DND-41 (cell line): ENCODE measurements around the gene SOAT2.

Source experiments
- ATAC-seq: fragments of 200-7000 bp; cut with Tn5 transposase; 3 replicates; pipeline ENCODE4 v1.9.1; 2021; ENCODE audit warnings: low read depth; ENCODE audit not compliant: insufficient read depth
- DNase-seq: peaks from one replicate; pipeline ENCODE4 v3.0.0-alpha.2; 2020
- H2AFZ ChIP-seq: 2 replicates; pipeline ENCODE4 v1.6.0; 2012; ENCODE audit warnings: low read depth, low read length
- H3K27ac ChIP-seq: 2 replicates; pipeline ENCODE4 v1.5.1; 2012; ENCODE audit warnings: low read length, inconsistent platforms
- H3K27me3 ChIP-seq: fragments of 200-600 bp; sonication (generic); 2 replicates; pipeline ENCODE4 v1.6.0; 2012; ENCODE audit warnings: low read length, mild to moderate bottlenecking, inconsistent platforms; ENCODE audit not compliant: insufficient read depth, poor library complexity
- H3K36me3 ChIP-seq: 2 replicates; pipeline ENCODE4 v1.5.1; 2012; ENCODE audit warnings: low read length, inconsistent platforms; ENCODE audit not compliant: insufficient read depth
- H3K4me1 ChIP-seq: 2 replicates; pipeline ENCODE4 v1.5.1; 2012; ENCODE audit warnings: mild to moderate bottlenecking, low read length; ENCODE audit not compliant: insufficient read depth
- H3K4me2 ChIP-seq: 2 replicates; pipeline ENCODE4 v1.6.0; 2012; ENCODE audit warnings: mild to moderate bottlenecking, moderate library complexity, low read length, inconsistent platforms; ENCODE audit not compliant: insufficient read depth
- H3K4me3 ChIP-seq, 2 experiments: fragments of 200-600 bp in 1 of 2; shearing (Covaris generic) in 1 of 2; 2 replicates each; pipeline ENCODE4 v1.5.1; 2012 to 2016; ENCODE audit warnings: inconsistent platforms in 2 of 2, low read length in 2 of 2, mild to moderate bottlenecking in 2 of 2, low read depth in 1 of 2, moderate library complexity in 1 of 2
- H3K79me2 ChIP-seq: 2 replicates; pipeline ENCODE4 v1.6.0; 2012; ENCODE audit warnings: low read length, inconsistent platforms; ENCODE audit not compliant: insufficient read depth
- H3K9ac ChIP-seq: 2 replicates; pipeline ENCODE4 v1.6.0; 2012; ENCODE audit warnings: low read depth, mild to moderate bottlenecking, inconsistent platforms, low read length, moderate library complexity
- H3K9me3 ChIP-seq: 2 replicates; pipeline ENCODE4 v1.5.1; 2012; ENCODE audit warnings: low read length, moderate library complexity, mild to moderate bottlenecking, inconsistent platforms; ENCODE audit not compliant: insufficient read depth, severe bottlenecking
- H4K20me1 ChIP-seq: 2 replicates; pipeline ENCODE4 v1.6.0; 2012; ENCODE audit warnings: low read length; ENCODE audit not compliant: insufficient read depth
- EZH2 ChIP-seq: IDR thresholded peaks from 3 replicates; pipeline ENCODE4 v1.6.1; 2012; ENCODE audit warnings: borderline replicate concordance, low read depth, mild to moderate bottlenecking, moderate library complexity, low read length, inconsistent platforms; ENCODE audit not compliant: severe bottlenecking
- TF ChIP-seq, protein P1 (sequence below): IDR thresholded peaks from 2 replicates; pipeline ENCODE4 v1.5.1; 2012; ENCODE audit warnings: borderline replicate concordance, low read length, moderate library complexity, mild to moderate bottlenecking; ENCODE audit not compliant: poor library complexity, severe bottlenecking; ENCODE audit errors: extremely low read depth

SOAT2 gene

DNA sequence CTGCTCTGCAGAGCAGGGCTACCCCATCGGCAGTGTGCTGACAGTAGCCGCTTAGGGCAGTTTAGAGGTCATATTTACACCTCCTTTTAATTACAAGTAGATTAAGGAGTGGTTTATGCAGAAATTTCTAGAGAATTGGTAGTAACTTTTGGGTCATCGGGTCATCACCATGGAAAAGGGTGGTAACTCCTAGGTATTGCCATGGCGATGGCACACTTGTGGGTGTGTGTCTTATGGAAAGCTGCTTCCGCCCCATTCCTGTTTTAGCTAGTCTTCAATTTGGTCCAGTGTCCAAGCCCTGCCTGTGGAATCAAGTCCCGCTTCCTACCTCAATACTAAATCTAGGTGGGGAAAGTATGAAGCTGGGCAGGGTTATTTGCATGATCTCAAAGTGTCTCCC, 47.8 kb downstream of the SOAT2 start:
- Histone ChIP-seq H3K4me1 (no peaks in the 10 kb centered on the region), H3K4me3 (no peak overlapping the region), H2AFZ (no peak overlapping the region), H4K20me1 (no peaks in the 10 kb centered on the region), H3K79me2 (no peaks in the 10 kb centered on the region), H3K9ac (no peak overlapping the region), H3K36me3 (no peaks in the 10 kb centered on the region), H3K27ac (no peak overlapping the region), H3K27me3 (no peaks in the 10 kb centered on the region), H3K9me3 (peaks cover 3% of the 10 kb centered on the region), H3K4me2 (no peak overlapping the region)
- ATAC-seq (no peak), DNase-seq (no peak)
- TF ChIP-seq, protein P1, sequence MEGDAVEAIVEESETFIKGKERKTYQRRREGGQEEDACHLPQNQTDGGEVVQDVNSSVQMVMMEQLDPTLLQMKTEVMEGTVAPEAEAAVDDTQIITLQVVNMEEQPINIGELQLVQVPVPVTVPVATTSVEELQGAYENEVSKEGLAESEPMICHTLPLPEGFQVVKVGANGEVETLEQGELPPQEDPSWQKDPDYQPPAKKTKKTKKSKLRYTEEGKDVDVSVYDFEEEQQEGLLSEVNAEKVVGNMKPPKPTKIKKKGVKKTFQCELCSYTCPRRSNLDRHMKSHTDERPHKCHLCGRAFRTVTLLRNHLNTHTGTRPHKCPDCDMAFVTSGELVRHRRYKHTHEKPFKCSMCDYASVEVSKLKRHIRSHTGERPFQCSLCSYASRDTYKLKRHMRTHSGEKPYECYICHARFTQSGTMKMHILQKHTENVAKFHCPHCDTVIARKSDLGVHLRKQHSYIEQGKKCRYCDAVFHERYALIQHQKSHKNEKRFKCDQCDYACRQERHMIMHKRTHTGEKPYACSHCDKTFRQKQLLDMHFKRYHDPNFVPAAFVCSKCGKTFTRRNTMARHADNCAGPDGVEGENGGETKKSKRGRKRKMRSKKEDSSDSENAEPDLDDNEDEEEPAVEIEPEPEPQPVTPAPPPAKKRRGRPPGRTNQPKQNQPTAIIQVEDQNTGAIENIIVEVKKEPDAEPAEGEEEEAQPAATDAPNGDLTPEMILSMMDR: no peak
- no peak for TF ChIP-seq EZH2

DNA sequence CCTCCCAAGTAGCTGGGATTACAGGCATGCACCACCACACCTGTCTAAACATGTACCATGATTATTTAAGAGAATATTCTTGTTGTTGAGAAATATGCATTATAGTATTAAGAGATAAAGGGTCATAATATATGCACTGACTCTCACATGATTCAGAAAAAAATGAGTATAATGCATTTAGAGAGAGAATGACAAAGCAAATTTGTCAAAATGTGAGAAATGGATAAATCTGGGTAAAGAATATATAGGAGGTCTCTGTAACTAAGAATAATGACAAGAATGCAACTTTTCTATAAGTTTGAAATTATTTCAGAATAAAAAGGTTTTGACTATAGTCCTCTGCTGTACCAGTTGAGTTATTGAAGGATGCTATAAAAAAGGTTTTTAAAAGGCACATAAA, 49.1 kb downstream of the SOAT2 start:
- no peaks in the 10 kb centered on the region for H3K27me3 ChIP-seq
- H3K27ac ChIP-seq: no peak overlapping the region
- H3K4me2 ChIP-seq: no peak overlapping the region
- no peaks in the 10 kb centered on the region for H3K79me2 ChIP-seq
- peaks cover 1% of the 10 kb centered on the region for H3K9me3 ChIP-seq
- no peaks in the 10 kb centered on the region for H3K36me3 ChIP-seq
- H3K9ac ChIP-seq: no peak overlapping the region
- no peaks in the 10 kb centered on the region for H4K20me1 ChIP-seq
- no peaks in the 10 kb centered on the region for H3K4me1 ChIP-seq
- TF ChIP-seq, protein P1: no peak
- TF ChIP-seq EZH2: no peak
- ATAC-seq (no peak), DNase-seq (no peak)
- H2AFZ ChIP-seq: no peak overlapping the region
- no peak overlapping the region for H3K4me3 ChIP-seq

DNA sequence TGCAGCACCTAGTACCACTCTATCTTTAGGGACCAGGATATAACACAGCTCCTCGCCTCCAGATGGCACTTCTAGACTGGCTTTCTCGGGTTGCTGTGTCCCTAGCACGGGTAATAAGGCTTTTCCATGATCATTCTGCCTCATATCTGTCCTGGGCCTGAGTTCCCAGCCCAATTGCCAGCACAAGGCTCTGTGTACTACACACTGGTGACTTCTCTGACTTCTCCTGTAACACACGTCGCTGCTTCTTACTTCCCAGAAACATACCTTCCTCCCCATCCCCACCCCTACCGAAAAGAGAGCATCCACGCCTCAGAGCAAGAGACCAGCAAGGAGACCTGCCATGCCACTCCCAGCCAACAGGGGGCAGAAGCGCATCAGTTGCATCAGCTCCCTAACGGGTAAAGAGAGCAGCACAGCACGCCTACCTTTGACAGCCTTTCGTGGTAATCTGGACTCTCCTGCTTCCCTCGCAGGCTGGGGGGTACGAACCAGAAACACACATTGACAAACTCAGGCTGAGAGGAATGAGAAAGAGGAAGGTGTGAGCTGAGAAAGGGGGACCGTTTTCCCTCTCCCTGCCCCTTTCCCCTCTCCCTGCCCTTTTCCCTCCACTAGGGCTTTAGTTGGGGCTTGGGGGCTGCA, 56.0 kb downstream of the SOAT2 start:
- H3K9me3 ChIP-seq: no peaks in the 10 kb centered on the region
- no peaks in the 10 kb centered on the region for H3K27me3 ChIP-seq
- H3K4me3 ChIP-seq: peak overlapping the region in 1 of 2 experiments; percentile 34; a peak in 2 of 4 replicates
- peak overlapping the region; percentile 35 for H3K9ac ChIP-seq
- no peak for TF ChIP-seq EZH2
- TF ChIP-seq, protein P1: peak; percentile 100
- no peaks in the 10 kb centered on the region for H3K79me2 ChIP-seq
- H3K27ac ChIP-seq: peak overlapping the region; percentile 70
- no peaks in the 10 kb centered on the region for H3K36me3 ChIP-seq
- peak; percentile 98 for ATAC-seq
- peak; percentile 87 for DNase-seq
- H2AFZ ChIP-seq: peak overlapping the region; percentile 95
- H3K4me2 ChIP-seq: peak overlapping the region; percentile 57
- peaks cover 9% of the 10 kb centered on the region for H3K4me1 ChIP-seq
- no peaks in the 10 kb centered on the region for H4K20me1 ChIP-seq

DNA sequence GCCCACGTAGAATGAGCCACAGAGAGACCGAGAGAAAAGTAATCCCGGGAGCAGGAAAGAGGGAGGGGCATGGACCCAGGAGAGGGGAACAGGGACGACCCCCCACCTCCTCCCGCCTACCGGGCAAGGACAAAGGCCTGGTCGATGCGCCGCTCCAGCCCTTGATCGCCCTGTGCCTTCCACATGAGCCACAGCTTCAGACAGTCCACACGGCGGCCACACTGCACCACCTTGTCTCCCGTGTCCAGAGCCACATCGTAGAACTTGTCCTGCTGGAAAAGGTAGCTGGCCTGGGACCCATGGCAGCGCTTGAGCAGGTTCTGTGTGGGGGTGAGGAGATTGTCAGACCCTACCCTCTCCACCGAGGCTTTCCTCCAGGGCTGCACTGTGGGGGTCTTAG, 56.7 kb downstream of the SOAT2 start:
- peak overlapping the region; percentile 35 for H3K9ac ChIP-seq
- no peaks in the 10 kb centered on the region for H3K36me3 ChIP-seq
- H3K4me1 ChIP-seq: peaks cover 9% of the 10 kb centered on the region
- H3K27me3 ChIP-seq: no peaks in the 10 kb centered on the region
- ATAC-seq: no peak
- no peaks in the 10 kb centered on the region for H3K79me2 ChIP-seq
- H3K27ac ChIP-seq: peak overlapping the region; percentile 70
- peak overlapping the region; percentile 57 for H3K4me2 ChIP-seq
- H3K4me3 ChIP-seq: no peak overlapping the region
- DNase-seq: no peak
- TF ChIP-seq EZH2: no peak
- TF ChIP-seq, protein P1: no peak
- peak overlapping the region; percentile 95 for H2AFZ ChIP-seq
- no peaks in the 10 kb centered on the region for H4K20me1 ChIP-seq
- H3K9me3 ChIP-seq: no peaks in the 10 kb centered on the region
